H1 (cell line): ENCODE measurements around the gene KRT72. TPM values are rescaled to one million over a fixed set of nuclear protein-coding genes. Genes with fewer than 3 reads are reported as not detected.

Source experiments
- ASH2L ChIP-seq: fragments of 200-600, 300-600 bp; sonication (generic); IDR thresholded peaks from one replicate; pipeline ENCODE4 v1.7.1; 2017; ENCODE audit warnings: low read length
- CHD1 ChIP-seq: IDR thresholded peaks from 2 replicates; pipeline ENCODE4 v1.6.1; 2012; ENCODE audit warnings: low read depth, low read length, improper control_type of control experiment
- CHD2 ChIP-seq: IDR thresholded peaks from 2 replicates; pipeline ENCODE4 v1.6.1; 2012; ENCODE audit warnings: low read length, improper control_type of control experiment
- CHD7 ChIP-seq: fragments of 300-600 bp; sonication (generic); IDR thresholded peaks from 2 replicates; pipeline ENCODE4 v1.7.1; 2012; ENCODE audit warnings: low read length, moderate library complexity, mild to moderate bottlenecking, inconsistent platforms; ENCODE audit not compliant: insufficient replicate concordance
- CREB1 ChIP-seq: IDR thresholded peaks from 2 replicates; pipeline ENCODE4 v1.6.1; 2012; ENCODE audit warnings: inconsistent platforms
- JUN ChIP-seq: IDR thresholded peaks from 2 replicates; pipeline ENCODE4 v1.6.1; 2011; ENCODE audit warnings: low read depth, mild to moderate bottlenecking, improper control_type of control experiment, low read length
- RFX5 ChIP-seq: IDR thresholded peaks from 2 replicates; pipeline ENCODE4 v1.6.1; 2011; ENCODE audit warnings: low read depth, low read length, improper control_type of control experiment, borderline replicate concordance
- SP1 ChIP-seq: IDR thresholded peaks from 2 replicates; pipeline ENCODE4 v1.6.1; 2011; ENCODE audit warnings: low read depth, low read length
- polyA plus RNA-seq, 7 experiments: library from polyadenylated mRNA; depleted of rRNA in 3 of 7; stranded (reverse) in 5 of 7; unstranded in 2 of 7; fragments of >200 nt in 5 of 7; fragments of 200-250 nt in 2 of 7; gene quantifications; 1 replicate in 5 of 7; 2 replicates in 1 of 7; 4 replicates in 1 of 7; pipeline versions ENCODE4 v1.2.1 to v1.2.3, GENCODE V29; 2011 to 2013; ENCODE audit warnings: missing spikeins in 2 of 7, mixed read lengths in 2 of 7
- total RNA-seq: library from RNA; stranded (reverse); fragmentation: NEBNext Ultra II Directional; extraction: Animal tissue kit (Norgen Biotek cat#: 25700); gene quantifications from 2 replicates; pipeline ENCODE4 v1.2.1, GENCODE V29; 2021

The KRT72 gene
- total and polyA plus RNA-seq, 2 of the 8 experiments (the other 6 are each of a cell fraction or from before 2014, with no cell fraction given), result not detected

- TF ChIP-seq CHD7 (no peak), SP1 (no peak), CREB1 (no peak), CHD1 (no peak), CHD2 (no peak), RFX5 (no peak), JUN (no peak), ASH2L (no peak)
- TF ChIP-seq, all 59 proteins: peak for 0
These were observed 26.8 kb upstream of the KRT72 start (continued) for GRCh38 chr12:52628111-52628507.
